Progenitor cell of endocrine pancreas (in vitro differentiated cells): ENCODE measurements around the gene OPRD1. TPM values are rescaled to one million over a fixed set of nuclear protein-coding genes. Genes with fewer than 3 reads are reported as not detected.
A peak's percentile ranks its signal among the peaks of the same experiment; 100 is the strongest.

Experiments
- DNase-seq: peaks from one replicate; pipeline ENCODE4 v3.0.0; 2021; ENCODE audit warnings: low spot score; ENCODE audit not compliant: unreplicated experiment
- H3K27ac Mint-ChIP-seq: 2 replicates; pipeline ENCODE4 v1.8.0; 2021; ENCODE audit warnings: mild to moderate bottlenecking, moderate library complexity, mixed read lengths
- H3K27me3 Mint-ChIP-seq: 2 replicates; pipeline ENCODE4 v1.8.0; 2021; ENCODE audit warnings: mixed read lengths
- H3K36me3 Mint-ChIP-seq: 2 replicates; pipeline ENCODE4 v1.8.0; 2022; ENCODE audit warnings: mixed read lengths; ENCODE audit not compliant: insufficient read depth
- H3K4me1 Mint-ChIP-seq: 2 replicates; pipeline ENCODE4 v1.8.0; 2021; ENCODE audit warnings: low read depth, mixed read lengths
- H3K4me3 Mint-ChIP-seq: 2 replicates; pipeline ENCODE4 v1.8.0; 2021; ENCODE audit warnings: low read depth, mild to moderate bottlenecking, moderate library complexity, mixed read lengths
- H3K9me3 Mint-ChIP-seq: 2 replicates; pipeline ENCODE4 v1.8.0; 2021; ENCODE audit warnings: low read depth, mixed read lengths
- total RNA-seq: library from RNA; stranded (reverse); gene quantifications from 2 replicates; pipeline ENCODE4 v1.2.1, GENCODE V29; 2021
- TF ChIP-seq, protein P1 (sequence below): fragments of 200-600 bp; sonication (generic); IDR thresholded peaks from one replicate; pipeline ENCODE4 v1.5.0; 2021; ENCODE audit warnings: antibody characterized with exemption, mild to moderate bottlenecking; ENCODE audit not compliant: unreplicated experiment

Gene OPRD1
- total RNA-seq, 1 donor from 2014 or later: 0.67 TPM

DNA sequence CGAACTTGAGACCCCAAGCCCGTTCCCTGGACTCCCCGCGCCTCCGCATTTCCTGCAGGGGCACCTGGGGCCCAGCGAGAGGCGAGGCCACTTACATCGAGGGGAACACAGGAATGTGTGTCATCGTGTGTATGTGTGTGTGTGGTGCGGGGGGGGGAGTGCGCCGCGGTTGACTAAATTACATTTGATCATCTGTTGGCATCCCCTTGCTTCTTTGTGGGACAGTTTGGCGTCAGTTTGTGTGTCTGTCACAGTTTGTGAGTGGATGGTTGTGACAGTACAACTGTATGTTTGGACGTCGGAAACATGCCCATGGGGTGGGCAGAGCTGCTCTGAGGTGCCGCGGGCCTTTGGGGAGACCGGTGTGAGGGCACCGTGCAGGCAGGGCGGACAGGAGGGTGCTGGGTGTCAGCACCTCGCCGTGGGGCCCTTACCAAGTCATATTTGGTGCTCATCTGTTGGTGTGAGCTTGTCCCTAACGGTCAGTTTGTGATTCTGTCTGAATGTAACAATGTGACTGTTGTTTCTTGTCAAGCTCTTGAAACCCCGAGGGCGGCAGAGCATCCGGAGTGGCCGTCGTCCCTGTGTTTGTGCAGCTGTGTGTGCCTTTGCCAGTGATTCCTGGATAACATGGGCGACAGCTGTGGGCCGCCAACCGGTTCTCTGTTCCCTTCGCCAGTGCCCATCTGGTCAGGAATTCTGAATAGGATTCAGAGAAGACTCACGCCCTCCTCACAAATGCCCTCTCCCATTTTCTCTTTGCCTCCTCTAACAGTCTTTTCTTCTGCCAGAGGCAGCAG is 899 bp downstream of the OPRD1 start:
- Mint-ChIP-seq H3K36me3 (no peaks in the 10 kb centered on the region), H3K9me3 (no peaks in the 10 kb centered on the region), H3K27me3 (peaks cover 70% of the 10 kb centered on the region), H3K4me1 (peaks cover 2% of the 10 kb centered on the region), H3K4me3 (peak overlapping the region; percentile 45), H3K27ac (peak overlapping the region; percentile 76)
- no peak for DNase-seq
- TF ChIP-seq, protein P1, sequence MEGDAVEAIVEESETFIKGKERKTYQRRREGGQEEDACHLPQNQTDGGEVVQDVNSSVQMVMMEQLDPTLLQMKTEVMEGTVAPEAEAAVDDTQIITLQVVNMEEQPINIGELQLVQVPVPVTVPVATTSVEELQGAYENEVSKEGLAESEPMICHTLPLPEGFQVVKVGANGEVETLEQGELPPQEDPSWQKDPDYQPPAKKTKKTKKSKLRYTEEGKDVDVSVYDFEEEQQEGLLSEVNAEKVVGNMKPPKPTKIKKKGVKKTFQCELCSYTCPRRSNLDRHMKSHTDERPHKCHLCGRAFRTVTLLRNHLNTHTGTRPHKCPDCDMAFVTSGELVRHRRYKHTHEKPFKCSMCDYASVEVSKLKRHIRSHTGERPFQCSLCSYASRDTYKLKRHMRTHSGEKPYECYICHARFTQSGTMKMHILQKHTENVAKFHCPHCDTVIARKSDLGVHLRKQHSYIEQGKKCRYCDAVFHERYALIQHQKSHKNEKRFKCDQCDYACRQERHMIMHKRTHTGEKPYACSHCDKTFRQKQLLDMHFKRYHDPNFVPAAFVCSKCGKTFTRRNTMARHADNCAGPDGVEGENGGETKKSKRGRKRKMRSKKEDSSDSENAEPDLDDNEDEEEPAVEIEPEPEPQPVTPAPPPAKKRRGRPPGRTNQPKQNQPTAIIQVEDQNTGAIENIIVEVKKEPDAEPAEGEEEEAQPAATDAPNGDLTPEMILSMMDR: no peak

DNA sequence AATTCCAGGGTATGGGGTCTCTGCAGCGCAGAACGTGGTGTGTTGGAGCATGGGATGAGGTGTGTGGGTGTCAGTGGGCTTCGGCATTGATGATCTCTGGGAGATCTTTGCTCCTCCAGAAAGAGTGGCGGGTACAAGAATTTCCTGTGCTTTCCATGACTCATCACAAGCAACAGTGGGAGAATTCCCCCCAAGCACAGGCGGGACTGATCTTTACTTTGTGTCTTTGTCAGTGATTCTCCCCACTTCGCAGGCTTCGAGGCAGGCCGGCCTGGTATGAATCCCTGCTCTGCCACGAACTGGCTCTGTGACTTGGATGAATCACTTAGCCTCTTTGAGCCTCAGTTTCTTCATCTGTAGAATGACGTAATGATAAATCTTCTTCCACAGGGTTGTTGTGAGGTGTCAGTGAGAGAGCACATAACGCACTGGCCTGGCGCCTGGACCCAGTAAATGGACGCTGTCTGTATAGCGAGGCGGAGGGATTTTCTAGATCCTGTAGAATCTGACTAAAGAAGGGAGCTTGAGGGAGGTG is 2.0 kb downstream of the OPRD1 start:
- no peaks in the 10 kb centered on the region for H3K9me3 Mint-ChIP-seq
- no peak for DNase-seq
- no peak overlapping the region for H3K27ac Mint-ChIP-seq
- H3K4me1 Mint-ChIP-seq: peaks cover 2% of the 10 kb centered on the region
- H3K27me3 Mint-ChIP-seq: peaks cover 76% of the 10 kb centered on the region
- TF ChIP-seq, protein P1: no peak
- H3K4me3 Mint-ChIP-seq: no peak overlapping the region
- no peaks in the 10 kb centered on the region for H3K36me3 Mint-ChIP-seq

DNA sequence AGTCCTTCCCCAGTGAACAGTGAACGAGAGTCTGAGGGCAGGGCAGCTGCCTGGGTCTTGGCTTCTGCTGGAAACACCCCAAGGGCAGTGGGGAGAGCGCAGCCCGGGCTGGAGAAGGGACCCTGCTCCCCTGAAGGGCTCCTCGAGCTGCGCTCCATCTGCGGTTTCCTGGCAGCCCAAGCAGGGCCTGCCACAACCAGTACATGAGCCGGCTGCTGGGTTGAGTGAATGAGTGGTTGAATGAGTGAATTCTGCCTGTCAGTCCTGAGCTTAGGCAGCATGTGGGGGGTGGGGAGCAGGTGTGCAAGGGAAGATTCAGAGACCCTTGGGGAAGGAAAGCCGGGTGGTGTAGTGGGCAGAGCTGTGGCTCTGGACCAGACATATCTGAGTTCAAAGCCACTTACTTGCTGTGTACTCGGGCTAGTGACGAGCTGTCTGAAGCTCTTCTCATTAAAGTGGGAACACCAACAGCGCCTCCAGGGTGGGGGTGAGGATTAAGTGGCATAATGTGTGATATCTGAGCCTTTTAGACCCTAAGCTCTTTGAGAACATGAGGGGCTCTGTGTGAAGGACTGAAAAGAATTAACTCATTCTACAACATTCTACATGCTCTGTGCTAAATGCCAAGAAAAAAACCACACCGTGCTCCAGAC is 3.7 kb downstream of the OPRD1 start:
- TF ChIP-seq, protein P1: no peak
- peaks cover 64% of the 10 kb centered on the region for H3K27me3 Mint-ChIP-seq
- H3K4me1 Mint-ChIP-seq: peaks cover 2% of the 10 kb centered on the region
- H3K36me3 Mint-ChIP-seq: no peaks in the 10 kb centered on the region
- H3K9me3 Mint-ChIP-seq: no peaks in the 10 kb centered on the region
- no peak overlapping the region for H3K4me3 Mint-ChIP-seq
- DNase-seq: no peak
- H3K27ac Mint-ChIP-seq: no peak overlapping the region

DNA sequence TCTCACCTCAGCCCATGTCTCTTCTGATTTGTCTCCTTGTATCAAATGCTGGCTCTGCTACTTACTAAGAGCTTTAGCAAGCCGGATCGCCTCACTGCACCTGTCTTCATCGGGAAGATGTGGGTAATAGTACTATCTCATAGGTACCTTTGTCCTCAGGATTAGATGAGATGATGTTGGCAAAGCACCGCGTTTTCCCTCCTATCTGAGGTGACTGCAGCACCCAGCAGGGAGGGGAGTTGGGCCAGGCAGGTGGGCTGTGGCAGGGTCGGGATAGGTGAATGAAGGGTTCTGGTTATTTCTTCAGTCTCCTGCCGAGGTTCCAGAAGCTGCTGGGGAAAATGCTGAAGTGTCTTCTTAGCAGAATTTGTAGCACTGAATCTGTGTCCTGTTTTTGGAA is 5.2 kb downstream of the OPRD1 start:
- no peak overlapping the region for H3K4me3 Mint-ChIP-seq
- H3K4me1 Mint-ChIP-seq: peaks cover 2% of the 10 kb centered on the region
- TF ChIP-seq, protein P1: no peak
- H3K36me3 Mint-ChIP-seq: no peaks in the 10 kb centered on the region
- DNase-seq: no peak
- peaks cover 52% of the 10 kb centered on the region for H3K27me3 Mint-ChIP-seq
- no peak overlapping the region for H3K27ac Mint-ChIP-seq
- no peaks in the 10 kb centered on the region for H3K9me3 Mint-ChIP-seq

DNA sequence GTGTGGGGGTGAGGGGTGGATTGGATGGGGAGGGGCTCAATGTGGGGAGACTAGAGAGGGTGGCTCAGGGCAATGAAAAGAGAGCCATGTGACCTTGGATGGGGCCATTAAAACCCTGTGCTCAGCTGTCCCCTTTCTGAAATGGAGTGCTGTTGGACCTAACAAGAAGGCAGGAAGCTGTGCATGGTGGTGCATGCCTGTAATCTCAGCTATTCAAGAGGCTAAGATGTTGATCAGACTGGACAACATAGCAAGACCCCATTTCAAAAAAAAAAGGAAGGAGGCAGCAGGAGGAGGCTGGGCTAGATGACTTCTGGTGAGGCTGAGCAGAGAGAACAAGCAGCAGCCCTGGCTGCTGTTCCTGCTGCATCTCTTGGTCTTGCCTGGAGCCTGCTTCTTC is 7.0 kb downstream of the OPRD1 start:
- H3K4me1 Mint-ChIP-seq: peaks cover 1% of the 10 kb centered on the region
- H3K27me3 Mint-ChIP-seq: peaks cover 36% of the 10 kb centered on the region
- no peak overlapping the region for H3K27ac Mint-ChIP-seq
- DNase-seq: no peak
- no peak overlapping the region for H3K4me3 Mint-ChIP-seq
- no peaks in the 10 kb centered on the region for H3K9me3 Mint-ChIP-seq
- no peaks in the 10 kb centered on the region for H3K36me3 Mint-ChIP-seq
- TF ChIP-seq, protein P1: no peak
